Left ventricle myocardium inferior (tissue), 1 donor: ENCODE results near the gene CTSS. TPM values are rescaled to one million over a fixed set of nuclear protein-coding genes. Genes with fewer than 3 reads are reported as not detected.
"Not testable (repeated sequence)": the region's sequence is repeated elsewhere in the genome, so short reads cannot be mapped to it uniquely, and the experiment has no call there.

Source experiments
- DNase-seq: peaks from one replicate; pipeline ENCODE4 v3.0.0-alpha.2; 2020
- H3K27ac ChIP-seq: fragments of 200-600 bp; replicated peaks from 2 replicates; pipeline ENCODE4 v1.8.0; 2021
- H3K27me3 ChIP-seq: fragments of 200-600 bp; 2 replicates; pipeline ENCODE4 v1.8.0; 2021; ENCODE audit warnings: low read depth
- H3K36me3 ChIP-seq: fragments of 200-600 bp; 2 replicates; pipeline ENCODE4 v1.8.0; 2021
- H3K4me1 ChIP-seq: fragments of 200-600 bp; 2 replicates; pipeline ENCODE4 v1.8.0; 2021
- H3K4me3 ChIP-seq: fragments of 200-600 bp; 2 replicates; pipeline ENCODE4 v1.8.0; 2021; ENCODE audit warnings: mild to moderate bottlenecking, moderate library complexity
- H3K9me3 ChIP-seq: fragments of 200-600 bp; replicated peaks from 2 replicates; pipeline ENCODE4 v1.8.0; 2021
- intact Hi-C: fragments of 100-400 bp; cut with micrococcal nuclease; formaldehyde crosslinking; loops from one replicate; pipeline ENCODE4 v1.11.0; 2022
- total RNA-seq: library from RNA; stranded (reverse); fragmentation: NEBNext Ultra II Directional; extraction: Animal tissue kit (Norgen Biotek cat#: 25700); gene quantifications from one replicate; pipeline ENCODE4 v1.2.1, GENCODE V29; 2021
- TF ChIP-seq, protein P1 (sequence below): fragments of 200-600 bp; IDR thresholded peaks from 2 replicates; pipeline ENCODE4 v1.8.0; 2021; ENCODE audit warnings: antibody characterized with exemption, mild to moderate bottlenecking, borderline replicate concordance
- donor health status: DM: no; HTN: yes; CAD: no; lungs with severe emphysema.

Gene CTSS
- total RNA-seq, 1 donor from 2014 or later: 27.5 TPM

DNA sequence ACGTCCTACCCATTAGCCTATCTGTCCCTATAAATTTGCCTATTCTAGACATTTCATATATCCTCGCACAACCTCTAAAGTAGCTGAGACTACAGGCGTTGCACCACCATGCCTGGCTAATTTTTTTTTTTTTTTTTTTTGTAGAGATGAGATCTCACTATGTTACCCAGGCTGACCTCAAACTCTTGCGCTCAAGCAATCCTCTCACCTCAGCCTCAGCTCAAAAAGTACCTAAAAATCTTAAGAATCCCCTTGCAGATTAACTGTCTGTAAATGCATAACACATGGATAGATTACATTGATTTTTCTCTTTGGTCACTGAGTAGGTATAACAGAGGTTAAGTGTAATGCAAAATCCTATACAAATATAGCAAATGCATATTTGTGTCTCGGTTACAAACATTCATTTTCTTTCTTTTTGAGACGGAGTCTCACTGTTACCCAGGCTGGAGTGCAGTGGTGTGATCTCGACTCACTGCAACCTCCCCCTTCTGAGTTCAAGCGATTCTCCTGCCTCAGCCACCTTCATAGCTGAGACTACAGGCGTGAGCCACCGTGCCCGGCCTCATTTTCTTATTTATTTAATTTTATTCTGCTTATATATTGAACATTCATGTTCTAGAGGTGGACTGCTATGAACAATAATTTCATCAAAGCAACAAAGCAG, 47.2 kb downstream of the CTSS start:
- Histone ChIP-seq H3K36me3 (no peaks in the 10 kb centered on the region), H3K4me3 (no peak overlapping the region), H3K27ac (no peak overlapping the region), H3K4me1 (no peaks in the 10 kb centered on the region), H3K27me3 (no peaks in the 10 kb centered on the region), H3K9me3 (peaks cover 2% of the 10 kb centered on the region)
- intact Hi-C loops: no loop called here
- DNase-seq: no peak
- TF ChIP-seq, protein P1, sequence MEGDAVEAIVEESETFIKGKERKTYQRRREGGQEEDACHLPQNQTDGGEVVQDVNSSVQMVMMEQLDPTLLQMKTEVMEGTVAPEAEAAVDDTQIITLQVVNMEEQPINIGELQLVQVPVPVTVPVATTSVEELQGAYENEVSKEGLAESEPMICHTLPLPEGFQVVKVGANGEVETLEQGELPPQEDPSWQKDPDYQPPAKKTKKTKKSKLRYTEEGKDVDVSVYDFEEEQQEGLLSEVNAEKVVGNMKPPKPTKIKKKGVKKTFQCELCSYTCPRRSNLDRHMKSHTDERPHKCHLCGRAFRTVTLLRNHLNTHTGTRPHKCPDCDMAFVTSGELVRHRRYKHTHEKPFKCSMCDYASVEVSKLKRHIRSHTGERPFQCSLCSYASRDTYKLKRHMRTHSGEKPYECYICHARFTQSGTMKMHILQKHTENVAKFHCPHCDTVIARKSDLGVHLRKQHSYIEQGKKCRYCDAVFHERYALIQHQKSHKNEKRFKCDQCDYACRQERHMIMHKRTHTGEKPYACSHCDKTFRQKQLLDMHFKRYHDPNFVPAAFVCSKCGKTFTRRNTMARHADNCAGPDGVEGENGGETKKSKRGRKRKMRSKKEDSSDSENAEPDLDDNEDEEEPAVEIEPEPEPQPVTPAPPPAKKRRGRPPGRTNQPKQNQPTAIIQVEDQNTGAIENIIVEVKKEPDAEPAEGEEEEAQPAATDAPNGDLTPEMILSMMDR: no peak

DNA sequence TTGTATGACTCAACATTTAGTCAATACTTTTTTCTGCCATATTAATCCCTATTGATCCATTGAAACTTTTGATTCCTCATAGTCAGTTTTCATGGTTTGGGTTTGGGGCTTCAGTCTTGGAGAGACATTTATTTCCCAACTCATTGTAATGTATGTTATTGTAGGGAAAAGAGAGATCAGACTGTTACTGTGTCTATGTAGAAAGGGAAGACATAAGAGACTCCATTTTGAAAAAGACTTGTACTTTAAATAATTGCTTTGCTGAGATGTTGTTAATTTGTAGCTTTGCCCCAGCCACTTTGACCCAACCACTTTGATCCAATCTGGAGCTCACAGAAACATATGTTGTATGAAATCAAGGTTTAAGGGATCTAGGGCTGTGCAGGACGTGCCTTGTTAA, 56.5 kb downstream of the CTSS start:
- H3K4me3 ChIP-seq, DNase-seq, H3K9me3 ChIP-seq, H3K36me3 ChIP-seq, H3K27me3 ChIP-seq, H3K4me1 ChIP-seq, intact Hi-C loops, H3K27ac ChIP-seq: not testable (repeated sequence)

DNA sequence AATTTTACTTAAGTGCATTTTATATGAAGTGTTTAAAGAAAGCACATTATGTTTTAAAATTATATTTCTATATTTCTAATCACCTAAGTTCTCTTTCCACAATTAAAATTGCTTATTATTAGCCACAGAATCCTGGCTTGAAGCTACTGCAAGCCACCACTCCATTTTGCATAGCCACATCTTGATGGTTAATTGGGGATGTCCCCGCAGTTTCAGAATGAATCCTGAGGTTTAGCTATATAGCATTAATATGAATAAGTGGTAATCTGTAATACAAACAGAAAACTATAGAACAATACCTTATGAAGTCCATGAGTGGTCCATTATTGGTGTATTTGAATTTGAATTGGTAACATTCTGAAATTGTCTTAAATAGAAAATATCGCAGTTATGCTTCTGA, 57.0 kb downstream of the CTSS start:
- TF ChIP-seq, protein P1: no peak
- H3K27me3 ChIP-seq: no peaks in the 10 kb centered on the region
- no peak overlapping the region for H3K27ac ChIP-seq
- intact Hi-C loops: no loop called here
- no peak for DNase-seq
- no peak overlapping the region for H3K4me3 ChIP-seq
- H3K9me3 ChIP-seq: no peaks in the 10 kb centered on the region
- H3K4me1 ChIP-seq: no peaks in the 10 kb centered on the region
- no peaks in the 10 kb centered on the region for H3K36me3 ChIP-seq

DNA sequence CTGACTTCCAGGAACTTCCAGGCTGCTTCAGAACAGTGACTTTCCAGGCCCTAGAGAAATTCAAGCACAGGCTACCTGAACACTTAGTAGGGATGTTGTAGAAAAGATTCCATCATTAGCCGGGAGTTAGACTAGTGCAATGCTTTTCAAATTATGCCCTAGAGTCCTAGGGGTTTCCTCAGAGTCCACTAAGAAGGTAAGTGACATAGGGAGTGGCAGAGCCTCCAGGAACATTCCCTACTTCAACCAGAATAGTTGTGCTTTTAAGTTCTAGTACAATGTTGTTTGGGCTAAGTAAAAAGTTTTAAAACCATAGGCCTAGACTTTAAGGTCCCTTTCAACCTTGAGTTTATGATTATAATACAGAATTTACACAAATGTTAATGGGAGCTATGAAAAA, 59.5 kb downstream of the CTSS start:
- no peak overlapping the region for H3K27ac ChIP-seq
- no peaks in the 10 kb centered on the region for H3K4me1 ChIP-seq
- H3K27me3 ChIP-seq: no peaks in the 10 kb centered on the region
- H3K9me3 ChIP-seq: no peaks in the 10 kb centered on the region
- intact Hi-C loops: no loop called here
- no peak overlapping the region for H3K4me3 ChIP-seq
- TF ChIP-seq, protein P1: no peak
- no peak for DNase-seq
- H3K36me3 ChIP-seq: no peaks in the 10 kb centered on the region

DNA sequence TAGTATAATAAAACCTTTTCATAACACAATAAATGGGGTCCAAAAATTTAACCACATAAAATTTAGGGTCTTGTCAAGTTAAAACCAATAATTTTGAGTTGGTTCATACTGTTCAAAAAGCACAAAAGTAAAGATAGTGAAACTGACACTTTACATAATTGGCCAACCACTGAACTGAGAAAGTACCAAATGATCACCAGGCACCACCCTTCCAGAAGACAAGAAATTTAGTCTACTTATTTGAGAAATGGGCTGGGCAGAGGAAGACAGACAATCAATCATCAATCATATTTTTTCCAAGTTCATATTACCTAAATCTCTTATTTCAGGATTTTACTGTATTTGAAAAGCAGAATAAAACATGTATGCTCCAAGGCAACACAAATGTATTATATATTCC, 62.2 kb downstream of the CTSS start:
- no peaks in the 10 kb centered on the region for H3K27me3 ChIP-seq
- no peak for DNase-seq
- intact Hi-C loops: no loop called here
- H3K27ac ChIP-seq: no peak overlapping the region
- no peak overlapping the region for H3K4me3 ChIP-seq
- TF ChIP-seq, protein P1: no peak
- H3K4me1 ChIP-seq: no peaks in the 10 kb centered on the region
- no peaks in the 10 kb centered on the region for H3K9me3 ChIP-seq
- H3K36me3 ChIP-seq: no peaks in the 10 kb centered on the region

DNA sequence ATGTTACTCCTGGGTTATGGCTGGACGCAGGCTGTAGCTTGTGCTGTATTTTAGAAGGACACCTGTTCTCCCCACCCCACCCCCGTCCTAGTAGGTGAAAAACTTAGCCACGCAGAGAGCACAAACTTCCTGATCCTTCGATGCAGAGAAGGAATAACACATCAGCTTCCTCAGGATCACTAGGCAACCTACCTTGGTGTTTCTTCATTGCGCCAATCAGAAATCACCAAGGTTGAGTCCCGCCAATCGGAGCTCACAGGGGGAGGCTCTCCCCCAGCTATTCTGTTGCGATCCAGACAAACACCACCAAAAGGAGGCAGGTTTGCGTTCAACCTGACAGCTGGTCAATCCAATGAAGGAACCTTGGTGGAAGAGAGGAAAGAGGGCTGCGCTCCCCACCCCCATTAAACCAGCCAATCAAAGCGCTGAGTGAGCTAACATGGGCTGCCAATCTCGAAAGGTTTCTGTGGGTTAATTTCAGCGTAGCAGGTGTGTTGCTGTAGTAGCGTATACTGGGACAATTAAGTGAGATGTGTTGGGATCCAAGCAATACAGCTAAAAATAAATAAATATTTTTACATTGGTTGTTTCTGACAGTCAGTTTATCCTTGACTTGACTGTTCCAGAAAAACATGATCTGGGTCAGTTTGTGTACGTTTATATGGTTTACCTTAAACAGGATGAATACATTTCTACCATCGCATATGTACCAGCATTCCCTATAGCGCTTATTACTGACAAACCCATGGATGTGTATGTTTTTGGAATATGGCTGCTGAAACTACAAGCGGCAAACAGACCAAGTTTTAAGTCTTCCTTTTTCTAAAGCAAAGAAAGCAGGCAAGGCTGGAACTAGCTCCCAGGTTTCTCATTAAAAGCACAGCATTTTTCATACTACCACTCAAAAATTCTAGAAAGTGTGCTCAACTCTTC, 68.3 kb downstream of the CTSS start, which contains the start of gene GOLPH3L:
Gene GOLPH3L, minus strand, starts transcription at position 160 of the 933 bp plus-strand sequence. CDS start 2,316 bp downstream, outside the sequence.
- peaks cover 25% of the 10 kb centered on the region for H3K36me3 ChIP-seq
- H3K27ac ChIP-seq: peak within 1 kb of the TSS; percentile 78
- intact Hi-C loops: no loop called here
- peaks cover 32% of the 10 kb centered on the region for H3K4me1 ChIP-seq
- no peaks in the 10 kb centered on the region for H3K27me3 ChIP-seq
- TF ChIP-seq, protein P1: peak; percentile 32
- H3K9me3 ChIP-seq: no peaks in the 10 kb centered on the region
- H3K4me3 ChIP-seq: peak within 1 kb of the TSS; percentile 79
- DNase-seq: peak; percentile 88
